HG02571 (cell line): Measurements from ENCODE around the gene ANK3.
"Not testable (repeated sequence)": the region's sequence is repeated elsewhere in the genome, so short reads cannot be mapped to it uniquely, and the experiment has no call there.

Experiments used
- ATAC-seq: cut with Tn5 transposase; IDR thresholded peaks from one replicate; pipeline ENCODE4 v1.9.1; 2021; ENCODE audit warnings: mild to moderate bottlenecking, moderate library complexity; ENCODE audit not compliant: unreplicated experiment

Gene ANK3

GRCh38 chr10:60042914-60043313, 346.8 kb downstream of the ANK3 start:
- no peak for ATAC-seq

GRCh38 chr10:60042262-60042661, 347.4 kb downstream of the ANK3 start:
- ATAC-seq: no peak

- no peak for ATAC-seq
Measured at GRCh38 chr10:60041489-60042133, 348.1 kb downstream of the ANK3 start.

- ATAC-seq: no peak
Measured at GRCh38 chr10:60040014-60040662, 349.5 kb downstream of the ANK3 start.

GRCh38 chr10:60035984-60036383, 353.7 kb downstream of the ANK3 start:
- no peak for ATAC-seq

- not testable (repeated sequence) for ATAC-seq
Measured at GRCh38 chr10:60035375-60035774, 354.3 kb downstream of the ANK3 start.

- ATAC-seq: no peak
Measured at GRCh38 chr10:60032723-60033122, 357.0 kb downstream of the ANK3 start.

- no peak for ATAC-seq
Measured at GRCh38 chr10:60031664-60032063, 358.0 kb downstream of the ANK3 start.

GRCh38 chr10:60031183-60031582, 358.5 kb downstream of the ANK3 start:
- ATAC-seq: no peak

GRCh38 chr10:60029475-60029874, 360.2 kb downstream of the ANK3 start:
- ATAC-seq: no peak

GRCh38 chr10:60028081-60028480, 361.6 kb downstream of the ANK3 start:
- no peak for ATAC-seq

GRCh38 chr10:60025279-60025678, 364.4 kb downstream of the ANK3 start:
- no peak for ATAC-seq

- ATAC-seq: no peak
Measured at GRCh38 chr10:60024506-60024905, 365.2 kb downstream of the ANK3 start.

- no peak for ATAC-seq
Measured at GRCh38 chr10:60023155-60023877, 366.4 kb downstream of the ANK3 start.

GRCh38 chr10:60021361-60021760, 368.3 kb downstream of the ANK3 start:
- ATAC-seq: no peak

GRCh38 chr10:60016794-60017193, 372.9 kb downstream of the ANK3 start:
- no peak for ATAC-seq

- ATAC-seq: no peak
Measured at GRCh38 chr10:60009710-60010383, 379.8 kb downstream of the ANK3 start.

GRCh38 chr10:60009276-60009675, 380.4 kb downstream of the ANK3 start:
- no peak for ATAC-seq

GRCh38 chr10:60008816-60009215, 380.9 kb downstream of the ANK3 start:
- ATAC-seq: no peak

GRCh38 chr10:60006062-60006461, 383.6 kb downstream of the ANK3 start:
- ATAC-seq: no peak

GRCh38 chr10:60003651-60004523, 385.8 kb downstream of the ANK3 start:
- ATAC-seq: no peak
